Liver (tissue), 9 donors: ENCODE measurements around the gene PLAAT4. TPM values are rescaled to one million over a fixed set of nuclear protein-coding genes. Genes with fewer than 3 reads are reported as not detected.

Experiments used
- DNase-seq: peaks from one replicate; pipeline ENCODE4 v3.0.0-alpha.2; 2017; ENCODE audit warnings: low spot score
- H3K27ac ChIP-seq, 2 donors: one replicate each; pipeline ENCODE4 v1.7.0; 2013; ENCODE audit warnings: inconsistent platforms in 2 of 2, low read length in 2 of 2, control low read depth in 1 of 2, low read depth in 1 of 2, mild to moderate bottlenecking in 1 of 2
- H3K27me3 ChIP-seq, 4 donors: one replicate each; pipeline versions ENCODE4 v1.6.1 to v1.7.0; 2013; ENCODE audit warnings: low read length in 3 of 4, inconsistent platforms in 1 of 4, mild to moderate bottlenecking in 1 of 4, moderate library complexity in 1 of 4; ENCODE audit not compliant: control insufficient read depth in 4 of 4, insufficient read depth in 4 of 4
- H3K36me3 ChIP-seq, 4 donors: one replicate each; pipeline versions ENCODE4 v1.6.1 to v1.7.0; 2013; ENCODE audit warnings: low read length in 3 of 4, mild to moderate bottlenecking in 3 of 4, low read depth in 1 of 4, moderate library complexity in 1 of 4; ENCODE audit not compliant: control insufficient read depth in 4 of 4, insufficient read depth in 3 of 4
- H3K4me1 ChIP-seq, 4 donors: one replicate each; pipeline versions ENCODE4 v1.6.1 to v1.7.0; 2013; ENCODE audit warnings: low read length in 3 of 4, mild to moderate bottlenecking in 3 of 4, moderate library complexity in 1 of 4; ENCODE audit not compliant: control insufficient read depth in 4 of 4, insufficient read depth in 4 of 4
- H3K4me3 ChIP-seq, 3 donors: one replicate each; pipeline versions ENCODE4 v1.6.1 to v1.7.0; 2013; ENCODE audit warnings: low read length in 3 of 3, control low read depth in 1 of 3, low read depth in 1 of 3, mild to moderate bottlenecking in 1 of 3
- H3K9ac ChIP-seq, 2 donors: one replicate each; pipeline ENCODE4 v1.7.0; 2013; ENCODE audit warnings: low read length in 2 of 2, mild to moderate bottlenecking in 2 of 2, moderate library complexity in 2 of 2, control low read depth in 1 of 2, low read depth in 1 of 2
- H3K9me3 ChIP-seq, 4 donors: one replicate each; pipeline versions ENCODE4 v1.6.1 to v1.7.0; 2013; ENCODE audit warnings: low read length in 3 of 4; ENCODE audit not compliant: control insufficient read depth in 4 of 4
- ATF3 ChIP-seq: IDR thresholded peaks from 2 replicates; pipeline ENCODE4 v1.6.1; 2016; ENCODE audit warnings: antibody characterized with exemption
- CTCF ChIP-seq: fragments of 150-350 bp; IDR thresholded peaks from 2 replicates; pipeline ENCODE4 v1.5.1; 2017; ENCODE audit warnings: improper control_type of control experiment, low read depth, low read length; ENCODE audit not compliant: missing input control
- EGR1 ChIP-seq, 2 donors: IDR thresholded peaks; 2 replicates each; pipeline ENCODE4 v1.6.1; 2016 to 2018; ENCODE audit warnings: antibody characterized with exemption in 2 of 2, low read depth in 2 of 2
- FOXA1 ChIP-seq: IDR thresholded peaks from 2 replicates; pipeline ENCODE4 v1.6.1; 2016; ENCODE audit warnings: antibody characterized with exemption
- FOXA2 ChIP-seq: IDR thresholded peaks from 2 replicates; pipeline ENCODE4 v1.6.1; 2016; ENCODE audit warnings: antibody characterized with exemption
- GABPA ChIP-seq, 2 donors: IDR thresholded peaks in 1 of 2; conservative IDR thresholded peaks in 1 of 2; 2 replicates each; pipeline ENCODE4 v1.6.1; 2016; ENCODE audit warnings: antibody characterized with exemption in 2 of 2, mild to moderate bottlenecking in 1 of 2, moderate library complexity in 1 of 2
- HNF4A ChIP-seq, 2 donors: conservative IDR thresholded peaks; 2 replicates each; pipeline ENCODE4 v1.6.1; 2016; ENCODE audit warnings: antibody characterized with exemption in 2 of 2, mild to moderate bottlenecking in 2 of 2
- HNF4G ChIP-seq: IDR thresholded peaks from 2 replicates; pipeline ENCODE4 v1.6.1; 2016; ENCODE audit warnings: antibody characterized with exemption
- JUND ChIP-seq, 2 donors: IDR thresholded peaks; 2 replicates each; pipeline ENCODE4 v1.6.1; 2016; ENCODE audit warnings: antibody characterized with exemption in 2 of 2
- MAX ChIP-seq: IDR thresholded peaks from 2 replicates; pipeline ENCODE4 v1.6.1; 2016; ENCODE audit warnings: antibody characterized with exemption
- NR2F2 ChIP-seq: IDR thresholded peaks from 2 replicates; pipeline ENCODE4 v1.6.1; 2016; ENCODE audit warnings: antibody characterized with exemption
- RAD21 ChIP-seq, 2 donors: IDR thresholded peaks; 2 replicates each; pipeline ENCODE4 v1.6.1; 2016; ENCODE audit warnings: antibody characterized with exemption in 2 of 2, mild to moderate bottlenecking in 2 of 2
- REST ChIP-seq: IDR thresholded peaks from 2 replicates; pipeline ENCODE4 v1.6.1; 2016; ENCODE audit warnings: antibody characterized with exemption, mild to moderate bottlenecking
- RXRA ChIP-seq, 2 donors: IDR thresholded peaks; 2 replicates each; pipeline ENCODE4 v1.6.1; 2017 to 2018; ENCODE audit warnings: antibody characterized with exemption in 2 of 2, mild to moderate bottlenecking in 1 of 2
- SP1 ChIP-seq: IDR thresholded peaks from 2 replicates; pipeline ENCODE4 v1.6.1; 2018; ENCODE audit warnings: antibody characterized with exemption, mild to moderate bottlenecking
- TAF1 ChIP-seq: conservative IDR thresholded peaks from 2 replicates; pipeline ENCODE4 v1.6.1; 2016; ENCODE audit warnings: antibody characterized with exemption, mild to moderate bottlenecking
- ZBTB33 ChIP-seq: IDR thresholded peaks from 2 replicates; pipeline ENCODE4 v1.6.1; 2016; ENCODE audit warnings: antibody characterized with exemption
- WGBS: extraction: QIAGEN DNeasy Blood & Tissue Kit; methylation state at CpG from one replicate; pipeline ENCODE4 v1.1.7; 2013; 5-methylcytosine and 5-hydroxymethylcytosine counted together
- polyA plus RNA-seq, 2 donors: library from polyadenylated mRNA; stranded (reverse) in 1 of 2; unstranded in 1 of 2; fragments of 200-250 nt in 1 of 2; fragments of >200 nt in 1 of 2; fragmentation: Nextera tagmentation in 1 of 2; extraction: Ambion mirVana in 1 of 2; gene quantifications; one replicate each; pipeline versions ENCODE4 v1.2.1 to v1.2.3, GENCODE V29; 2013 to 2015
- total RNA-seq, 2 donors: library from RNA; depleted of rRNA; stranded (reverse); fragments of >200 nt; gene quantifications; one replicate each; pipeline ENCODE4 v1.2.3, GENCODE V29; 2014
- donor health status: healthy.
- donor health status: healthy.
- donor health status: healthy.
- donor health status: healthy.
- donor health status: healthy.

Gene PLAAT4
- total and polyA plus RNA-seq, 4 donors: 4.4 to 86.4 (median 44.8) TPM

GRCh38 chr11:63589000-63589399 is 52.4 kb downstream of the PLAAT4 start:
- Histone ChIP-seq H3K4me1 (peaks cover 6 to 17% (median 10%) of the 10 kb centered on the region in 4 donors), H3K9ac (no peak overlapping the region), H3K9me3 (no peaks in the 10 kb centered on the region), H3K36me3 (peaks cover 9 to 28% (median 16%) of the 10 kb centered on the region in 4 donors), H3K27me3 (no peaks in the 10 kb centered on the region), H3K4me3 (no peak overlapping the region), H3K27ac (no peak overlapping the region)
- TF ChIP-seq EGR1 (IDR thresholded peaks at IDR 0.05; ENCODE audit: low read depth in 2 of 2) (no peak), FOXA1 (no peak), SP1 (no peak), GABPA (IDR thresholded peaks at IDR 0.05 in 1 of 2, conservative IDR thresholded peaks at IDR 0.05 in 1 of 2) (no peak), JUND (IDR thresholded peaks at IDR 0.05) (no peak), TAF1 (no peak), CTCF (no peak), REST (no peak)
- DNase-seq: no peak
- WGBS: 61% methylated on average over 3 of the region's 3 CpGs

GRCh38 chr11:63590024-63590788 is 53.6 kb downstream of the PLAAT4 start:
- no peaks in the 10 kb centered on the region for H3K27me3 ChIP-seq
- 96% methylated on average over 18 of the region's 18 CpGs for WGBS
- H3K9me3 ChIP-seq: no peaks in the 10 kb centered on the region
- no peak overlapping the region for H3K27ac ChIP-seq
- H3K36me3 ChIP-seq: peaks cover 9 to 28% (median 17%) of the 10 kb centered on the region in 4 donors
- no peak for TF ChIP-seq NR2F2
- no peak for TF ChIP-seq CTCF
- no peak for TF ChIP-seq MAX
- TF ChIP-seq EGR1 (IDR thresholded peaks at IDR 0.05; ENCODE audit: low read depth in 2 of 2): no peak
- TF ChIP-seq GABPA (IDR thresholded peaks at IDR 0.05 in 1 of 2, conservative IDR thresholded peaks at IDR 0.05 in 1 of 2): no peak
- TF ChIP-seq SP1: no peak
- no peak for TF ChIP-seq HNF4A (conservative IDR thresholded peaks at IDR 0.05)
- no peak for TF ChIP-seq RXRA (IDR thresholded peaks at IDR 0.05)
- TF ChIP-seq HNF4G: no peak
- no peak for TF ChIP-seq ATF3
- no peak for TF ChIP-seq ZBTB33
- TF ChIP-seq TAF1: no peak
- TF ChIP-seq FOXA2: no peak
- no peak for TF ChIP-seq RAD21 (IDR thresholded peaks at IDR 0.05)
- no peak for TF ChIP-seq FOXA1
- no peak for TF ChIP-seq REST
- no peak overlapping the region for H3K4me3 ChIP-seq
- no peak overlapping the region for H3K9ac ChIP-seq
- peaks cover 6 to 17% (median 10%) of the 10 kb centered on the region in 4 donors for H3K4me1 ChIP-seq
- DNase-seq: no peak
